ENCODE results near the gene CLDN7.

CLDN7 gene

GRCh38 chr17:7219812-7220592 is 42.3 kb downstream of the CLDN7 start, which contains the start of the genes ACADVL and DLG4:
Gene ACADVL, plus strand, starts transcription at chr17:7219938. Its CDS starts 47 bp downstream, at chr17:7219985.
Gene DLG4, minus strand, starts transcription at chr17:7219836.
- TF ChIP-seq TAF1 (IDR thresholded peaks at IDR 0.05; ENCODE audit: borderline replicate concordance, insufficient read depth, low read length) (peak; percentile 59; the same call in 1 of the 2 replicates), FOXP2 (optimal IDR thresholded peaks at IDR 0.05; ENCODE audit: borderline replicate concordance, extremely low read depth, extremely low read length, insufficient read depth) (peak; percentile 72), SIN3A (IDR thresholded peaks at IDR 0.05; ENCODE audit: borderline replicate concordance, insufficient read depth, low read length) (peak; percentile 78; the same call in 1 of the 2 replicates), POLR2AphosphoS5 (IDR thresholded peaks at IDR 0.05; ENCODE audit: low read depth, low read length) (peak; percentile 82), REST (IDR thresholded peaks at IDR 0.05; ENCODE audit: insufficient read depth in 1 of 2, low read depth in 2 of 2, low read length in 2 of 2) (peak; percentile 31 to 32; a peak in 1 of 4 replicates)

- no peak for TF ChIP-seq SIN3A (IDR thresholded peaks at IDR 0.05; ENCODE audit: borderline replicate concordance, insufficient read depth, low read length)
- TF ChIP-seq REST (IDR thresholded peaks at IDR 0.05; ENCODE audit: insufficient read depth in 1 of 2, low read depth in 2 of 2, low read length in 2 of 2) = no peak
- TF ChIP-seq POLR2AphosphoS5 (IDR thresholded peaks at IDR 0.05; ENCODE audit: low read depth, low read length) = no peak
- TF ChIP-seq TAF1 (IDR thresholded peaks at IDR 0.05; ENCODE audit: borderline replicate concordance, insufficient read depth, low read length) = no peak
- no peak for TF ChIP-seq FOXP2 (optimal IDR thresholded peaks at IDR 0.05; ENCODE audit: borderline replicate concordance, extremely low read depth, extremely low read length, insufficient read depth)
Observed at GRCh38 chr17:7219229-7219811, 43.0 kb downstream of the CLDN7 start.

GRCh38 chr17:7218758-7219157 is 43.5 kb downstream of the CLDN7 start:
- TF ChIP-seq REST (IDR thresholded peaks at IDR 0.05; ENCODE audit: insufficient read depth in 1 of 2, low read depth in 2 of 2, low read length in 2 of 2) (no peak), POLR2AphosphoS5 (IDR thresholded peaks at IDR 0.05; ENCODE audit: low read depth, low read length) (no peak), TAF1 (IDR thresholded peaks at IDR 0.05; ENCODE audit: borderline replicate concordance, insufficient read depth, low read length) (no peak), SIN3A (IDR thresholded peaks at IDR 0.05; ENCODE audit: borderline replicate concordance, insufficient read depth, low read length) (no peak), FOXP2 (optimal IDR thresholded peaks at IDR 0.05; ENCODE audit: borderline replicate concordance, extremely low read depth, extremely low read length, insufficient read depth) (no peak)

GRCh38 chr17:7218166-7218565 is 44.1 kb downstream of the CLDN7 start:
- TF ChIP-seq POLR2AphosphoS5 (IDR thresholded peaks at IDR 0.05; ENCODE audit: low read depth, low read length) = no peak
- TF ChIP-seq FOXP2 (optimal IDR thresholded peaks at IDR 0.05; ENCODE audit: borderline replicate concordance, extremely low read depth, extremely low read length, insufficient read depth) = no peak
- TF ChIP-seq REST (IDR thresholded peaks at IDR 0.05; ENCODE audit: insufficient read depth in 1 of 2, low read depth in 2 of 2, low read length in 2 of 2) = no peak
- TF ChIP-seq TAF1 (IDR thresholded peaks at IDR 0.05; ENCODE audit: borderline replicate concordance, insufficient read depth, low read length) = no peak
- no peak for TF ChIP-seq SIN3A (IDR thresholded peaks at IDR 0.05; ENCODE audit: borderline replicate concordance, insufficient read depth, low read length)

All from PFSK-1 (cell line).